TTC549 (cell line): ENCODE data around the gene EP400.

Experiments used
- FAIRE-seq: peaks from 2 replicates; lab custom pipeline; 2012; peaks lifted over from hg19 to GRCh38; lab: Jason Lieb, UNC

The EP400 gene, protein sequence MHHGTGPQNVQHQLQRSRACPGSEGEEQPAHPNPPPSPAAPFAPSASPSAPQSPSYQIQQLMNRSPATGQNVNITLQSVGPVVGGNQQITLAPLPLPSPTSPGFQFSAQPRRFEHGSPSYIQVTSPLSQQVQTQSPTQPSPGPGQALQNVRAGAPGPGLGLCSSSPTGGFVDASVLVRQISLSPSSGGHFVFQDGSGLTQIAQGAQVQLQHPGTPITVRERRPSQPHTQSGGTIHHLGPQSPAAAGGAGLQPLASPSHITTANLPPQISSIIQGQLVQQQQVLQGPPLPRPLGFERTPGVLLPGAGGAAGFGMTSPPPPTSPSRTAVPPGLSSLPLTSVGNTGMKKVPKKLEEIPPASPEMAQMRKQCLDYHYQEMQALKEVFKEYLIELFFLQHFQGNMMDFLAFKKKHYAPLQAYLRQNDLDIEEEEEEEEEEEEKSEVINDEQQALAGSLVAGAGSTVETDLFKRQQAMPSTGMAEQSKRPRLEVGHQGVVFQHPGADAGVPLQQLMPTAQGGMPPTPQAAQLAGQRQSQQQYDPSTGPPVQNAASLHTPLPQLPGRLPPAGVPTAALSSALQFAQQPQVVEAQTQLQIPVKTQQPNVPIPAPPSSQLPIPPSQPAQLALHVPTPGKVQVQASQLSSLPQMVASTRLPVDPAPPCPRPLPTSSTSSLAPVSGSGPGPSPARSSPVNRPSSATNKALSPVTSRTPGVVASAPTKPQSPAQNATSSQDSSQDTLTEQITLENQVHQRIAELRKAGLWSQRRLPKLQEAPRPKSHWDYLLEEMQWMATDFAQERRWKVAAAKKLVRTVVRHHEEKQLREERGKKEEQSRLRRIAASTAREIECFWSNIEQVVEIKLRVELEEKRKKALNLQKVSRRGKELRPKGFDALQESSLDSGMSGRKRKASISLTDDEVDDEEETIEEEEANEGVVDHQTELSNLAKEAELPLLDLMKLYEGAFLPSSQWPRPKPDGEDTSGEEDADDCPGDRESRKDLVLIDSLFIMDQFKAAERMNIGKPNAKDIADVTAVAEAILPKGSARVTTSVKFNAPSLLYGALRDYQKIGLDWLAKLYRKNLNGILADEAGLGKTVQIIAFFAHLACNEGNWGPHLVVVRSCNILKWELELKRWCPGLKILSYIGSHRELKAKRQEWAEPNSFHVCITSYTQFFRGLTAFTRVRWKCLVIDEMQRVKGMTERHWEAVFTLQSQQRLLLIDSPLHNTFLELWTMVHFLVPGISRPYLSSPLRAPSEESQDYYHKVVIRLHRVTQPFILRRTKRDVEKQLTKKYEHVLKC (N-terminal part only)

DNA sequence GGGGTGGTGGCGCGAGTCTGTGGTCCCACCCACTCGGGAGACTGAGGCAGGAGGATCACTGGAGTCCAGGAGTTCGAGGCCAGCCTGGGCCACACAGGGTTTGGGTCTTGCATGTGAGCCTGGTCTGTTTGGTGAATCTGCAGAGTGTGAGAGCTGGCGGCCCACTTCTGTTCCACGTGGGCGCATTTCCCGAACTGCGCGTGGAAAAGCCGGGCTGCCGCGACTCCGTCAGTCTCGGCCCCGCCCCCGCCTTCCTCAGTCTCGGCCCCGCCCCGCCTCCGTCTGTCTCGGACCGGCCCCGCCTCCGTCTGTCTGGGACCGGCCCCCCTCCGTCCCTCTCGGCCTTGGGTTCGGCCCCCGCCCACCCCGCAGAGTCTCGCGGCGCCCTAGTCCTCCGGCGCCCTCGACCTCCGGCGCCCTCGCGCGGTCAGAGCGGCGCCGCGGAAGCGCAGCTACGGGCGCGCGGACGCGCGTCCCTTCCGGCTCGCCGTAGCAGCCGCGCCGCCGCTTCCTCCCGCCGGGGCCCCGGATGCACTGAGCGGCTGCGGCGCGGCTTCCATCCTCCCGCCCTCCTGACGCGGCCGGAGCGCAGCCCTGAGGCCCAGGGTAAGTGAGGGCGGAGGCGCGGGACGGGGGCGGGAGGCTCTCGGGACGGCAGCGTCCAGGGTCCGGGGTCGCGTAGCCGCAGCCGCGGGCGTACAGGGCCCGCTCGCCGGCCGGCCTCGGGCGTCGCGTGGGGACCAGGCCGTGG is at the start of gene EP400:
TSS of gene EP400 (plus strand) at position 512 of the 751 bp plus-strand sequence. CDS start 10,678 bp downstream, outside the sequence.
- no peak for FAIRE-seq

DNA sequence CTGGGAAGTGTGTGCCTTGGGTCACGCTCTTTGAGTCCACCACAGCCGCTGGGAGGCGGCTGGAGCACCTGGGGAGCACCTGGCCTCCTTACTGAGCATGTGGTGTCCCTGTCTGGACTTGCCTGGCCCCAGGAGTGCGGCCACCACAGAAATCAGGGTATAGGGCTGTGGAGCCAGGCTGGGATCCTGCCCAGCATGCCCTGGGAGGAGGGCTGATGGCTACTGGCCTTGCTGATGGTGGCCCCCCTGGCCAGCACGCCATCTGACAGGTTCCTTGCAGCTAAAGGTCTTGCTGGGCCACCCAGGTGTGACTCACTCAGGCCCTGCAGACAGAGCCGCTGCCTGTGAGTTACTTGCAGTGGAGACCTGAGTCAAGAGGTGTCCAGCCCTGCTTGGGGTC is 49.3 kb upstream of the EP400 start:
- FAIRE-seq = no peak

DNA sequence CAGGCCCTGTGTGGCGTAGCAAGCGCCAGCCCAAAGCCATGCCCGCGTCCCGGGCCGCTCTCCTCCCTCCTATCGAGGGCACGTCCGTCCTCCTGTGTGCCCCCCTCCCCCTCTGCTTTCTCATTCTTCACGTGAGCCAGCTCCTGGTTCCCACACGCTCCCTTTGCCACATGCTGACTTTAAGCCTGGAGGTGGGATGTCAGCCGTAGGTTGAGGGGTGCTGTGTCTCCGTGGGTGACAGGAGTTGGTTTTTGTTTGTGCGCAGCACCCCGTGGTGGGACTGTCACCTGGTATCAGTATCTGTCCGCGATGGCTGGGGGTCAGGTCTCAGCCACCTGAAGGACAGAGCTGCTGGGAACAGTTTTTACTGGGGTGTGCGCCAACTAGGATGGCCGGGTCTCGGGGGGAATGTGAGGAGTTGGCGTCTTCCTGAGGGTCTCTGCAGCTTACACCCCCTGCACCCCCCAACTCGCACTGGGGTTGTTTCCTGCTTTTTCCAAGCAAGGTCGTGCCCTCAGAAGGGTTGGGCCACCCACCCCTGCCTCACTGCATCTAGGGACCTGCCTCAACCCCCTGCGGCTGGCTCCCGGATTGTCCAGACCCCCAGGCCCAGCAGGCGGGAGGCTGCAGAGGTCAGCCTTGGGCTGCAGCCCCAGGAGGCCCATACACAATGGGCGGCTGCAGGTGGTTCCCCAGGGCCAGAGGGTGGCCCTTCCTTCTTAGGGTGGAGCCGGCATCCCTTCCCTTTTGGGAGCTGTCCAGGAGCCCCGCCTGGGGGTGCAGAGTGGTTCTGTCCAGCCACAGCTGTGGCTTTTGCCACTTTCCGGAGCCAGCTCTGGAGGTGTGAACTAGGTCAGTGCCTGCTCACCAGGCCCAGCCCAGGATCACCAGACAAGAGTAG is 48.1 kb upstream of the EP400 start:
- no peak for FAIRE-seq

DNA sequence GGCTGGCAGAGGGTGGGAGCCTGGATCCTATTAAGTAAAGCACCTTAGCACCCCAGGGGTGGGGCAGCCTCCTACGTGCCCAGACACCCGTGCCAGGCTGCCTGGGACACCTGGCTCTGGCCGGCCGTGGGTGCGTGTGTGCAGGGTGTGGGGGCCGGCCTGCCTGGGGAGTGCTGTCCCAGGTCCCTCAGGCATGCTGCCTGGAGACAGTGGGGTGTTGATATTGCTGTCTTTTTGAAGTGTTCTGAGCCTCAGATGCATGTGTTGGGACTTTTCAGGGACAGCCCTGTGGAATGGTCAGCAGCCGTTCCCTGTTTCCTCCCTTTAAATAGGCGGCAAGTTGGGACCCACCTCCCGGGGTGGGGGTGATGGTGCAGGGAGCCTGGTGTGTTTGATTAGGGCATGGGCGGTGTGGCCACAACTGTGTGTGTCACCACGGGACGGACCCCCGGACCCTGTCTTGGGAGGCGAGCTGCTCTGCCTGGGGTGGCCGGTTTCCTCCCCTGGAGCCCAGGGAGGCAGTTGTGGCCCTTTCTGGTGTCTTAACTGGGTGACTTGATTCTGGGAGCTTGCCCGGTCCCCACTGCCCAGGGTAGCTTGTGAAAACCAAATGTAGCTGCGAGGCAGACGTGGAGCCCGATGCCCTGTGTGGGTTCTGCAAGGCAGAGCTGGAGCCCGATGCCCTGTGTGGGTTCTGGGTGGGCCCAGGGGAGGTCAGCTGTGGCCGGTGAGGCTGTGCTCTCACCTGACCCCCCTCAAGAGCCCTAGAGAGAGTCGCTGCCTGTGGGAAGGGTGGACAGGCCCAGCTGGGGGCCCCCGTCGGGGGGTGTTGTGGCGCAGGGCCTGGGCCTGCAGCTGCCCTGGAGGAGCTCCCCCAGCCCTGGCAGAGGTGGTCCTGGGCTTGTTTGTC is 47.2 kb upstream of the EP400 start:
- FAIRE-seq = no peak

DNA sequence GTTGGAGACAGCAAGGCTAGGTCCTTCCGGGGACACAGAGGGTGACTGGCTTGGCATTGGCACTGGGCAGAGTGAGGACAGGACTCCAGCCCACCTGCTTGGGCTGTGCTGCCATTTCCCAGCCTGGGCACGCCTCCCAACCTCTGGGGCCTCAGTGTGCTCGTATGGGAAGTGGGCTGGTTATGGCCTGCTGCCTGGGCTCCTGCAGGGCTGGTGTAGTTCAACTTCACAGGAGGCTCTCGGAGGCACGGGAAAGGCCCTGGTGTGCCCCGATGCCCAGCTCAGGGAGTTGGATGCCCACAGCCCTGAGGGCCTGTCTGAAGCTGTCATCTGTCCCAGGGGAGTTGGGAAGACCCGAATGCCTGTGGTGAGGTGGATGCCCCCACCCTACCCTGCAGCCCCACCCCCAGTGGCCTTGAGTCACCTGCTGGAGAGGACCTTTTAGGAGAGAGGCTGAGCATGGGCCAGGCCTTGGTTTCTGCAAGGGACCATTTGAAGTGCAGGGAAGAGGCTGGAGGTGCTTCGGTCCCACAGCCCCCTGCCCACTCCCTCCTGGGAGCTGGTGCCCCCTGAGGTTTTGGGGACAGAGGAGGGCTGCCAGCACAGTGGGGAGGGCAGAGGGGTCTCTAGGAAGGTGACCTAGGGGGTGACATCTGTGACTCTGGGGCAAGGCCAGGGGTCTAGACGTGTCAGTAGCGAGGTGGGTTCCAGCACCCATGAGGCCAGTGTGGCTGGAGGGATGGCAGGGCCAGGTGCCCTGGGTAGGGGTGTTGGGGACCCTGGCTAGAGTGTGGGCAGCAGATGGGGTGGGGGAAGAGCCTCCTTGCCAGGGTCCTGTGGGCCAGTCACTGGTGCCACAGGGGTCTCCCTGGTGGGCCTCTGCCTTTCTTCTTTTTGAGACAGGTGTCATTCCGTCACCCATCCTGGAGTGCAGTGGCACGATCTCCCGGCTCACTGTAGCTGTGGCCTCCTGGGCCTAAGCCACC is 46.2 kb upstream of the EP400 start:
- FAIRE-seq = no peak

DNA sequence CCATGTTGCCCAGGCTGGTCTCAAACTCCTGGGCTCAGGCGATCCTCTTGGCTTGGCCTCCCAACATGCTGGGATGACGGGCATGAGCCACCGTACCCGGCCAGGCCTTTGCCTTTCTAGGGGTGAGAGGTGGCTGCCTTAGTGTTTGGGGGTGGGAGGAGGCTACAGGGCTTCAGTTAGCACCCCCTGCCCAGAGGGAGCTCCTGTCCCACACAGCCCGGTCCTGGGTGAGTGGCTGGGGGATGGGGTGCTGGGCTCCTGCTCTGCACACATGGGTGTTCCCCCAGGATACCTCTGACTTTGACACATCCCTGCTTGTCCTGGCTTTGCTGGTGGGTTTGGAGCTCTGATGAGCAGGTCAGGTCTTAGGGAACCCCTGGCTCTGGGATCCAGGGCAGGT is 45.4 kb upstream of the EP400 start:
- FAIRE-seq = no peak

DNA sequence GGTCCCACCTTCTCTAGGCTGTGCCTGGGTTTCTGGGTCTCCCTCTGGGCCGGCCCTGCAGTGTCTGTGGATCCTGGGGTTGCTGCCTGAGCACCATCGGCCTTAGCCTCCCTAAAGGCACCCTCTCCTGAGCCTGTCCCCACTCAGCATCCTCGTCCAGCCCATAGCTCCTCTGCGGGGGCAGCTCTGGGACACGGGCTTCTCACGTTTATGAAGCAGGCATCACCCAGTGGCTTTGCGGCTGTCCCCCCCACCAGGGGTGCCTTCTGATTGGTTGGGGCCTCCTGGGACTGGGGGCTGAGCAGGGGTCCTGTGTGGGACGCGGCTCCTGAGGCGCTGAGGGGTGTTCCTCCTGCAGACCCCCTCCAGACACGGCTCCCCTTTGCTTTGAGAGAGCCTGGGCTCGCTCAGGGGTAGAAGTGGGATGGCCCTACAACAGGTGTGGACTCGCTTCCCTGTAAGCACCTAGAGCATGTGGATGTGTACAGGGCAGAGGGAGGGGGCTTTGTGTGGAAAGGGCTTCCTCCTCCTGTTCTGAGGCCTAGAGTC is 44.6 kb upstream of the EP400 start:
- FAIRE-seq = no peak

DNA sequence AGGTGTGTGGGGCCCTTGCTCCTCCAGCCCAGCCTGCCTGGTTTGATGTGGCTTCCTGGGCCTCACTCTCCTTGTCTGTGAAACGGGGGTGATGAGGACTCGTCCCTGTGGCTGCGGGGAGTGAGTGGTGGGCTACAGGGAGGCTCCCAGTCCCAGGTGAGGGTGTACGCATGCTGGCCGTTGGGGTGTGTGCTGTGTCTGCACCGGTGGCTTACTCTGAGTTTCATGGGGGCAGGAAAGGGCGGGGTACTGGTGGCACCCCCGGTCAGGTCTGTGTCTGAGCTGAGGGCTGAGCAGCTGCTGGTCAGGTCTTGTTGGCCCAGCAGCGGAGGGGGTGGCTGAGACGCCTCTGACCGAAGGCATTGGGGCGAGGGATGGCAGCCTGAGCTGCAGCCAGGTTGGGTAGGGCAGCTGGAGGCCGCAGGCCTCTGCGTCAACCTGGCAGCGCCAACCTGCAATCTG is 44.1 kb upstream of the EP400 start:
- no peak for FAIRE-seq

DNA sequence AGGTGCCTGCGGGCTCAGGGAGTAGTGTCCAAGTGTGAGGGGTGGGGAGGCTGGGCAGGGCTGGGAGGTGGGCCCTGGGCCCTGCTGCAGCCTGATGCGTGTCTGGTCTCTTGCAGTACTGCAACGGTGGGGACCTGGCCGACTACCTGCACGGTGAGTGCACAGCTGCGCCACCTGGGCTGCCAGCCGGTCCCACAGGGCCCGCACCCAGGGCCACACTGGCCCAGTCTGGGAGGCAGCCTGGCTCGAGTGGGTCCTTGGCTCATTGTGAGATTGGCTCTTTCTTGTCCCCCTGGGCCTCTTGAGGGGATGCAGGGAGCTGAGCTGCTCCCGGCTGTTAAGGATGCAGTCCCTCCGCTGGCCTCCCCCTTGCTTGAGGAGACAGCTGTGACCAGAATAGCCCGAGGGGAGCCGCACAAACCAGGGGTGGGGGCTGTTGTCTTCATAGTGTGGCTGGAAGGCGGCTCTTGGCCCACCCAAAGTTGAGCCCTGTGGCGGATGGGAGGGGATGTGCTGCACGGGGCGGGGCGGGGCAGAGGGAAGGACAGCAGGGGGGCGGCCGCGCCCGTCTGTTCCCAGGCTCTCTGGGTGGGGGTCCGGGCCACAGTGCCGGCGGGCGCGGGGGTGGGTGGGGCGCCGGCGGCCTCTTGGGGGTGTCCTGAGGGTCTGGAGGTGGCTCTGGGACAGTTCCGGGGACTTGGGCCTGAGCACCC is 42.2 kb upstream of the EP400 start:
- no peak for FAIRE-seq

DNA sequence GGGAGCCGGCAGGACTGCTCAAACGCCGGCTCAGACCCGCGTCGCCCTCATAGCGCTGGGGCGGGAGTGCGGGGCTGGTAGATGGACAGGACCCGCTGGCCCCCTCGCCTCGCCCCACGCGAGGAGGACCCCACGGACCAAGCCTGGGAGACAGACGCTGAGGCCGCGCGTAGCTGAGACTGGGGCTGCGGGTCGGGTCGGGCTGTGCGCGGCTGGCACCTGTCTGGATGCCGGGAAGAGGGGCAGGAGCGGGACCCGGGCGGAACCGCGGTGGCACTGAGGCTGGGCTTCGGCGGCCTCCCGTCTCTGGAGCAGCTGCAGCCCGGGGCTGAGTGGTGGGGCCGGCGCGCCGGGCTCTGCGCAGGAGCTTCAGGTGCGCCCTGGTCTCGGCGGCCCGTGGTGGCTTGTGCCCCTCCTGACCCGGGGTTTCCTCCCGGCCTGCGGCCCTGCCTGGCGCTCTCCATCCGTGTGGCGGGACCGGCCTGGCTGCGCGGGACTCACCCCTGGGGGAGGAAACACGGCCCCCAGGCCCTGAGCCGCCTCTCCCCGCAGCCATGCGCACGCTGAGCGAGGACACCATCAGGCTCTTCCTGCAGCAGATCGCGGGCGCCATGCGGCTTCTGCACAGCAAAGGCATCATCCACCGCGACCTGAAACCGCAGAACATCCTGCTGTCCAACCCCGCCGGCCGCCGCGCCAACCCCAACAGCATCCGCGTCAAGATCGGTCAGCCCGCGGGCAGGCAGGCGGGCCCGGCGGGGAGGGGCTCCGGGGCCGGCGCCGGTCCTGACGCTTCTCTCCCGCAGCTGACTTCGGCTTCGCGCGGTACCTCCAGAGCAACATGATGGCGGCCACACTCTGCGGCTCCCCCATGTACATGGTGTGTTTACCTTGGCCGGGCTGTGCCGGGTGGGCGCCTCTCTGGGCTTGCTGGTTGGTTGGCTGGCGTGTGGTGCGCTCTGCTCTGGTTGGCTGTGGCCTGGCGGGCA is 41.4 kb upstream of the EP400 start:
- no peak for FAIRE-seq

DNA sequence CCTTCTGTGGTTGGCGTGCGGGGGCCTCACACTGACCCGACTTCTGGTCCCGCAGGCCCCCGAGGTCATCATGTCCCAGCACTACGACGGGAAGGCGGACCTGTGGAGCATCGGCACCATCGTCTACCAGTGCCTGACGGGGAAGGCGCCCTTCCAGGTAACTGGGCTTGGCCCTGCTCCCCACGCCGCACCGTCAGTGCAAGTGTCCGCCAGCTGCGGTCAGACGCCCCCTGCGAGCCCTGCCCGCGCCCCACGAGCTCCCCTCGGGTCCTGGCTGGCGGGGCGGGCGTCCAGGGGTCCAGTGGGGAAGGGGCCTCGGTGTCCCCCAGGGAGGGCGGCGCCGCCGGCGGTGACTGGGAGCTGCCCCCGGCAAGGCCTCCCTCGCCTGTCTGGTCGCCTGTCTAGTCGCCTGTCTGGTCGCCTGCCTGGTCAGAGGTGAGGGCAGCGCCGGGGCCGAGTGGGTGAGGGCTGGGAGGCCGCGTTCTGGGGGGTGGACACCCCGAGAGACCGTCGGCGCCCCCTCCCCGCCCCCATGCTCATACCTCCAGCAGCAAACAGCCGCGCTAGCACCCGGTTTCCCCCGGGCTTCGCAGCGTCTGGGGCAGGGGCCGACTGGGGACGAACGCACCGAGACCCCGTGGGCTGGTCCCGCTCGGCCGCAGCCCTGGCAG is 40.5 kb upstream of the EP400 start:
- FAIRE-seq = no peak

DNA sequence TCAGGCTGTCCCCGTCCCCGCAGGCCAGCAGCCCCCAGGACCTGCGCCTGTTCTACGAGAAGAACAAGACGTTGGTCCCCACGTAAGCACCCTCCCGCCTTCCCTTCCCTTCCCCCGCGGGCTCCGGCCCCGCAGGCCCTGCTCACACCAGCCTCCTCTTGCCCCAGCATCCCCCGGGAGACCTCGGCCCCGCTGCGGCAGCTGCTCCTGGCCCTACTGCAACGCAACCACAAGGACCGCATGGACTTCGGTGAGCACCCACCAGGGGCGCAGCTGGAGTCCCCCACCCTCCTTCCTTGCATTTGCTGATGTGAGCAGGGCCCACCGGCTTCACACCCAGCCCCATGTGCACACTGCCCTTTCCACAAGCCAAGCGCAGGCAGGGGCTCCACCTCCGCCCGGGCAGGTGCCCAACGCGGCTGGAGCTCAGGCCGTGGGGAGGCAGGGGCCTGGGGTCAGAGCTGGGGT is 40.0 kb upstream of the EP400 start:
- no peak for FAIRE-seq

DNA sequence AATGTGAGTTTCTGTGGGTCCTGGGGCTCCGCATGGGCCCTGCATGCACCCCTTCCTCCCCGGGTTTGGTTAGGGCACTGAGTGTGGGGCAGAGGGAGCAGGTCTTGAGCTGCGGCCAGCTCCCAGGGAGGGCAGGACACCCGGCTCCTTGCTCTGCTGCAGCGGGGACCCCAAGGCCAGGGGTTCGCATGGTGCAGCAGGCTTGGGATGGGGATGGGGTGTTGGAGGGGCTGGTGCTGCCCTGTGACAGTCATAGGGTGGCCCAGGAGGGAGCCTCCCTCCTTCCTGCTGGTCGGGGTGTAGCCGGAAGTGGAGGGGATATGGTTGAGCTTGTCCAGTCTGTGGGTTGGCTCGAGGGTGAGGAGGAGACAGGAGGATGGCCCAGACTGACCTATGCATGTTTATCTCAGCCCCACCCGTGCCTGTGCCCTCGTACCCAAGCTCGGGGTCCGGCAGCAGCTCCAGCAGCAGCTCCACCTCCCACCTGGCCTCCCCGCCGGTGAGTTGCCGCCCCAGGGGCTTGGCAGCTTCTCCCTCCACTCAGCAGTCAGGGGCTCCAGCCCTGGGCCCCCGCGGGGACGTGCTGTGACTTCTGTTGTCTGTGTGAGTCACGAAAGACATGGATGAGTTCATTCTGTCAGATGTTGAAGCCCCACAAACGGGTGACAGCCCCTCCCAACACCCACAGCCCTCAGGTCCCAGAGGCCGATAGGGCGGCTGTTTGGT is 39.3 kb upstream of the EP400 start:
- no peak for FAIRE-seq

DNA sequence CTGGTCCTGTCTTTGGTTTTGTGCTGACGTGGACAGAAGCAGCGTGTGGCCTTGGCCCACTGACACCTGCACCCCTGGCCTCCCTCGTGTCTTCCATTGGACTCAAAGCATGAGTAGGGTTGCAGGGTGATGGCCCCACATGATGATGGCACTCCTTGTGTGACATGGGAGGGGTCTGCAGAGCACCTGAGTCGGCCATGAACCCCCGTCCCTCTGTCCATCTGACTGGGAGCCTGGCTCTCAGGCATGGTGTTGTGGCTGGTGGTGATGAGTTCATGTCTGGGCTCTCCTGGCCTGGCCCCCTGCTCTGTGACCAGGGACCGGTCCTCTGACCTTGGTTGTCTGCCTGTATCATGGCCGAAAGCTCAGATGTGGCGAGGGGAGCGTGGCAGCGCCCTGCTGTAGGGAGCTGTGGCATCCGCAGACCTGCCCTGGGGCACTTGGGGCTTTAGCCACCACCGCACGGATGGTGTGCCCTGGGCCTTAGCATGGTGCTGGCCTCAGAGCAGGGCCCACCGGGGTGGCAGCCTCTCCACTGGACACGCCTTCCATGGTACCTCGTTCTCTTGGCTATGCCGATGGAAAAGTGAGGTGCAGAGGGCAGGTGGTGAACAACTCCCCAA is 38.6 kb upstream of the EP400 start:
- no peak for FAIRE-seq
